H9 (cell line): Measurements from ENCODE around the gene AIF1. TPM values are rescaled to one million over a fixed set of nuclear protein-coding genes. Genes with fewer than 3 reads are reported as not detected.

ENCODE experiments used
- DNase-seq: peaks from one replicate; pipeline ENCODE4 v3.0.0-alpha.2; 2017
- H2AFZ ChIP-seq: one replicate; pipeline ENCODE4 v1.6.1; 2013; ENCODE audit warnings: mild to moderate bottlenecking, low read length, control low read depth, moderate library complexity
- H2AK5ac ChIP-seq: 2 replicates; pipeline ENCODE4 v1.6.1; 2013; ENCODE audit warnings: low read length, control low read depth, mixed read lengths; ENCODE audit not compliant: insufficient read length
- H2BK120ac ChIP-seq: one replicate; pipeline ENCODE4 v1.6.1; 2013; ENCODE audit warnings: low read depth, mild to moderate bottlenecking, low read length, control low read depth, inconsistent platforms; ENCODE audit not compliant: poor library complexity, severe bottlenecking
- H2BK12ac ChIP-seq: 2 replicates; pipeline ENCODE4 v1.6.1; 2013; ENCODE audit warnings: low read length, control low read depth, mixed read lengths, low read depth; ENCODE audit not compliant: insufficient read length
- H2BK15ac ChIP-seq: 2 replicates; pipeline ENCODE4 v1.6.1; 2013; ENCODE audit warnings: low read depth, low read length, control low read depth
- H2BK20ac ChIP-seq: one replicate; pipeline ENCODE4 v1.6.1; 2013; ENCODE audit warnings: low read depth, mild to moderate bottlenecking, low read length, control low read depth, inconsistent platforms; ENCODE audit not compliant: poor library complexity, severe bottlenecking
- H2BK5ac ChIP-seq: 2 replicates; pipeline ENCODE4 v1.6.1; 2013; ENCODE audit warnings: low read length, control low read depth, mixed read lengths; ENCODE audit not compliant: insufficient read length
- H3K14ac ChIP-seq: 2 replicates; pipeline ENCODE4 v1.6.1; 2013; ENCODE audit warnings: low read length, control low read depth; ENCODE audit not compliant: insufficient read depth
- H3K18ac ChIP-seq: 2 replicates; pipeline ENCODE4 v1.6.1; 2013; ENCODE audit warnings: low read depth, mild to moderate bottlenecking, mixed read lengths, low read length, control low read depth; ENCODE audit not compliant: insufficient read length
- H3K23ac ChIP-seq: 2 replicates; pipeline ENCODE4 v1.6.1; 2013; ENCODE audit warnings: low read length, control low read depth, mixed read lengths, low read depth; ENCODE audit not compliant: insufficient read length
- H3K23me2 ChIP-seq: 2 replicates; pipeline ENCODE4 v1.6.1; 2013; ENCODE audit warnings: low read depth, mild to moderate bottlenecking, mixed read lengths, low read length, control low read depth; ENCODE audit not compliant: insufficient read length, poor library complexity, severe bottlenecking
- H3K27ac ChIP-seq: 2 replicates; pipeline ENCODE4 v1.5.1; 2013; ENCODE audit warnings: low read length, control low read depth, mixed read lengths, low read depth; ENCODE audit not compliant: insufficient read length
- H3K27me3 ChIP-seq: 2 replicates; pipeline ENCODE4 v1.6.1; 2013; ENCODE audit warnings: low read length, control low read depth, inconsistent platforms; ENCODE audit not compliant: insufficient read depth
- H3K4ac ChIP-seq: 2 replicates; pipeline ENCODE4 v1.6.1; 2013; ENCODE audit warnings: low read depth, mild to moderate bottlenecking, control low read depth, inconsistent platforms, low read length, moderate library complexity
- H3K4me1 ChIP-seq: 2 replicates; pipeline ENCODE4 v1.6.1; 2013; ENCODE audit warnings: low read length, control low read depth, inconsistent platforms; ENCODE audit not compliant: insufficient read depth
- H3K4me2 ChIP-seq: 2 replicates; pipeline ENCODE4 v1.6.1; 2013; ENCODE audit warnings: low read length, control low read depth, mixed read lengths; ENCODE audit not compliant: insufficient read length, insufficient read depth
- H3K56ac ChIP-seq: 2 replicates; pipeline ENCODE4 v1.6.1; 2013; ENCODE audit warnings: low read depth, mild to moderate bottlenecking, mixed read lengths, low read length, control low read depth; ENCODE audit not compliant: insufficient read length
- H3K79me1 ChIP-seq: 2 replicates; pipeline ENCODE4 v1.6.1; 2013; ENCODE audit warnings: low read depth, mild to moderate bottlenecking, moderate library complexity, low read length, control low read depth, inconsistent platforms; ENCODE audit not compliant: insufficient read depth, poor library complexity, severe bottlenecking
- H3K79me2 ChIP-seq: 2 replicates; pipeline ENCODE4 v1.6.1; 2013; ENCODE audit warnings: low read length, control low read depth, inconsistent platforms; ENCODE audit not compliant: insufficient read depth
- H3K9ac ChIP-seq: 2 replicates; pipeline ENCODE4 v1.6.1; 2013; ENCODE audit warnings: low read length, control low read depth, mixed read lengths; ENCODE audit not compliant: insufficient read length; ENCODE audit errors: extremely low read depth
- H3K9me3 ChIP-seq: one replicate; pipeline ENCODE4 v1.6.1; 2013; ENCODE audit warnings: low read depth, low read length, inconsistent platforms; ENCODE audit not compliant: control insufficient read depth
- H3T11ph ChIP-seq: one replicate; pipeline ENCODE4 v1.6.1; 2013; ENCODE audit warnings: mild to moderate bottlenecking, low read length, control low read depth, inconsistent platforms
- H4K20me1 ChIP-seq: one replicate; pipeline ENCODE4 v1.6.1; 2013; ENCODE audit not compliant: control insufficient read depth, insufficient read length, insufficient read depth
- H4K5ac ChIP-seq: 2 replicates; pipeline ENCODE4 v1.6.1; 2013; ENCODE audit warnings: low read depth, mild to moderate bottlenecking, mixed read lengths, low read length, control low read depth; ENCODE audit not compliant: insufficient read length
- H4K8ac ChIP-seq: replicated peaks from 2 replicates; pipeline ENCODE4 v1.6.1; 2013; ENCODE audit warnings: low read length, control low read depth, mixed read lengths, low read depth; ENCODE audit not compliant: insufficient read length
- H4K91ac ChIP-seq: 2 replicates; pipeline ENCODE4 v1.6.1; 2013; ENCODE audit warnings: low read depth, mild to moderate bottlenecking, moderate library complexity, mixed read lengths, low read length, control low read depth; ENCODE audit not compliant: insufficient read length
- H3K27ac Mint-ChIP-seq, 3 experiments: 2 replicates in 2 of 3; 3 replicates in 1 of 3; pipeline ENCODE4 v1.8.0; 2020 to 2021; ENCODE audit warnings: mixed read lengths in 3 of 3, mild to moderate bottlenecking in 1 of 3, moderate library complexity in 1 of 3
- H3K27me3 Mint-ChIP-seq: 2 replicates; pipeline ENCODE4 v1.8.0; 2021; ENCODE audit warnings: low read depth, mild to moderate bottlenecking, moderate library complexity, mixed read lengths
- H3K36me3 Mint-ChIP-seq, 3 experiments: 2 replicates in 2 of 3; 3 replicates in 1 of 3; pipeline ENCODE4 v1.8.0; 2020 to 2021; ENCODE audit warnings: low read depth in 3 of 3, mixed read lengths in 3 of 3; ENCODE audit not compliant: insufficient read depth in 1 of 3
- H3K4me1 Mint-ChIP-seq, 2 experiments: 2 replicates each; pipeline ENCODE4 v1.8.0; 2020; ENCODE audit warnings: mixed read lengths in 2 of 2
- H3K4me3 Mint-ChIP-seq, 2 experiments: 2 replicates in 1 of 2; 3 replicates in 1 of 2; pipeline ENCODE4 v1.8.0; 2020 to 2021; ENCODE audit warnings: mild to moderate bottlenecking in 2 of 2, mixed read lengths in 2 of 2, moderate library complexity in 1 of 2
- H3K9me3 Mint-ChIP-seq, 2 experiments: 2 replicates in 1 of 2; 3 replicates in 1 of 2; pipeline ENCODE4 v1.8.0; 2020; ENCODE audit warnings: mild to moderate bottlenecking in 2 of 2, mixed read lengths in 2 of 2, moderate library complexity in 1 of 2
- CTCF ChIP-seq: fragments of 200-600 bp; sonication (generic); conservative IDR thresholded peaks from 3 replicates; pipeline ENCODE4 v1.8.0; 2021; ENCODE audit warnings: antibody characterized with exemption, mild to moderate bottlenecking
- WGBS: extraction: QIAGEN DNeasy Blood & Tissue Kit; methylation state at CpG from one replicate; pipeline ENCODE4 v1.1.7; 2013; ENCODE audit warnings: missing lambda C conversion rate, low lambda C conversion rate, mixed read lengths; ENCODE audit not compliant: insufficient read length; ENCODE audit errors: extremely low coverage; 5-methylcytosine and 5-hydroxymethylcytosine counted together
- total RNA-seq: library from RNA; stranded (reverse); gene quantifications from 2 replicates; pipeline ENCODE4 v1.2.1, GENCODE V29; 2021

AIF1 gene
- total RNA-seq, 1 experiment from 2014 or later = 4.2 TPM

- WGBS = no CpG with 5 or more reads among the region's 8 CpGs
- Histone ChIP-seq H3K9me3 (no peaks in the 10 kb centered on the region), H2BK120ac (no peak overlapping the region), H3K27me3 (no peaks in the 10 kb centered on the region), H2BK15ac (no peak overlapping the region), H4K20me1 (no peaks in the 10 kb centered on the region), H3K4me1 (no peaks in the 10 kb centered on the region), H3K56ac (no peak overlapping the region), H3K4ac (no peak overlapping the region), H3K4me2 (no peak overlapping the region), H3K79me1 (no peaks in the 10 kb centered on the region), H4K5ac (no peak overlapping the region), H2BK5ac (no peak overlapping the region), H4K91ac (no peak overlapping the region), H2BK20ac (no peak overlapping the region), H3K23me2 (peaks cover 5% of the 10 kb centered on the region), H3K18ac (no peak overlapping the region), H3T11ph (no peak overlapping the region), H3K23ac (no peak overlapping the region), H3K27ac (no peak overlapping the region), H3K14ac (no peak overlapping the region), H4K8ac (no peak overlapping the region), H2AK5ac (no peak overlapping the region), H2BK12ac (no peak overlapping the region), H2AFZ (no peak overlapping the region), H3K9ac (no peak overlapping the region), H3K79me2 (no peaks in the 10 kb centered on the region)
- H3K9me3 Mint-ChIP-seq = no peaks in the 10 kb centered on the region; a peak in 2 of 5 replicates
- DNase-seq = no peak
- H3K36me3 Mint-ChIP-seq = no peaks in the 10 kb centered on the region
- peaks cover 25 to 30% of the 10 kb centered on the region in 2 experiments for H3K4me1 Mint-ChIP-seq
- no peak overlapping the region for H3K27ac Mint-ChIP-seq
- TF ChIP-seq CTCF = no peak
- H3K27me3 Mint-ChIP-seq = peaks cover 36% of the 10 kb centered on the region
- H3K4me3 Mint-ChIP-seq = no peak overlapping the region
Observed at GRCh38 chr6:31575952-31576685, 38.9 kb upstream of the AIF1 start.
